ENCODE data around the gene CCDC180. TPM values are rescaled to one million over a fixed set of nuclear protein-coding genes. Genes with fewer than 3 reads are reported as not detected.

Gene CCDC180
- total RNA-seq, 1 experiment from 2014 or later, result 5.9 TPM

GRCh38 chr9:97310896-97311295 is 3.4 kb downstream of the CCDC180 start:
- Histone ChIP-seq H3K36me3 (ENCODE audit: control insufficient read depth, insufficient read depth, low read length) (no peaks in the 10 kb centered on the region; the same call in 1 of the 2 replicates), H3K27me3 (replicated peaks; ENCODE audit: control insufficient read depth, insufficient read depth, low read length) (no peaks in the 10 kb centered on the region), H3K4me1 (peaks cover 7% of the 10 kb centered on the region; the same call in 1 of the 2 replicates), H3K9me3 (no peaks in the 10 kb centered on the region), H3K4me3 (ENCODE audit: low read depth, low read length) (no peak overlapping the region)
- no peak overlapping the region for H3K4me3 Mint-ChIP-seq (ENCODE audit: unreplicated experiment)
- BruUV-seq (replicated peaks), result no TSS peak
- no peaks in the 10 kb centered on the region for H3K4me1 Mint-ChIP-seq (ENCODE audit: low read depth, unreplicated experiment)
- ChIA-PET CTCF (no interaction called here), POLR2A (no interaction called here)
- TF ChIP-seq CTCF (IDR thresholded peaks at IDR 0.05; ENCODE audit: insufficient read depth in 1 of 2, low read depth in 1 of 2, low read length in 1 of 2, severe bottlenecking in 1 of 2, unreplicated experiment in 1 of 2), result no peak
- no peaks in the 10 kb centered on the region for H3K9me3 Mint-ChIP-seq (ENCODE audit: unreplicated experiment)
- no peaks in the 10 kb centered on the region for H3K27me3 Mint-ChIP-seq (ENCODE audit: insufficient read depth, unreplicated experiment)
- no peak overlapping the region for H3K27ac Mint-ChIP-seq (ENCODE audit: unreplicated experiment)
- H3K36me3 Mint-ChIP-seq (ENCODE audit: insufficient read depth, unreplicated experiment), result no peaks in the 10 kb centered on the region
- intact Hi-C loops (cut with micrococcal nuclease; ENCODE audit: unreplicated experiment), result no loop called here
- DNase-seq, result no peak

DNA sequence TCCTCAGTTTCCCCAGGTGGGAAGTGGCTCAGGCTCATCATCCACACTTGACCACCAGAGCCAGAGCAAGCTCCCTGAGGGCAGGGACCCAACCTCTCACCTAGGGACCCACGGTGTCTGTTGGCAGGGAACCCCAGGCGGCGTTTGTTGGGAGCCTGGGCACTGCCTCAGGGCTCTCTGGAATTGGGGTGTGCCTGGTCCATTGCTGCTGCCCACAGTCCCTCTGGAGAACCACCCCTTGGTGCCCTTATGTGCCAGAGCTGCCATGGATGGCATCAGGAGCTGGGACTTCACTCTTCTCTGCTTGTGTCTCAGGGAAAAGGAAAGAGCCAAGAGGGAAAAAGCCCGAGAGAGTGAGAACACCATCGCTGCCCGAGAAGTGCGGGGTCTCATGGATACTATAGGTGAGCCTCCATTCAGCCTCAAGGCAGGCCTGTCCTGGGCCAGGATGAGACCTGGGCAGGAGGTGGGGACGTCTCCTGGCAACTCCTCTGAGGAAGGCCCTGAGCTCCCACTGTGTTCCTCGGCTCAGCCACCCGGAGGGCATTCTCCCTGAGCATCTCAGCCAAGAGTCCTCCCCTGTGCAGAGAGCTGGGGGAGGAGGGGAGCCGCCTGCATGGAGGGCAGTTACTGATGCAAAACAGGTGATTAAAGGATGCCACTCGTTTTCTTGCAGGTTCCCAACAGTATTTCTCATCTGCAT is 4.5 kb downstream of the CCDC180 start:
- no peaks in the 10 kb centered on the region for H3K36me3 Mint-ChIP-seq (ENCODE audit: insufficient read depth, unreplicated experiment)
- TF ChIP-seq CTCF (IDR thresholded peaks at IDR 0.05; ENCODE audit: insufficient read depth in 1 of 2, low read depth in 1 of 2, low read length in 1 of 2, severe bottlenecking in 1 of 2, unreplicated experiment in 1 of 2), result no peak
- no TSS peak for BruUV-seq (replicated peaks)
- no peak overlapping the region for H3K4me3 ChIP-seq (ENCODE audit: low read depth, low read length)
- DNase-seq, result no peak
- intact Hi-C loops (cut with micrococcal nuclease; ENCODE audit: unreplicated experiment), result no loop called here
- H3K27me3 ChIP-seq (replicated peaks; ENCODE audit: control insufficient read depth, insufficient read depth, low read length), result no peaks in the 10 kb centered on the region
- no peaks in the 10 kb centered on the region for H3K27me3 Mint-ChIP-seq (ENCODE audit: insufficient read depth, unreplicated experiment)
- no peaks in the 10 kb centered on the region for H3K4me1 Mint-ChIP-seq (ENCODE audit: low read depth, unreplicated experiment)
- peaks cover 7% of the 10 kb centered on the region; the same call in 1 of the 2 replicates for H3K4me1 ChIP-seq
- CTCF ChIA-PET, result no interaction called here
- no peak overlapping the region for H3K27ac Mint-ChIP-seq (ENCODE audit: unreplicated experiment)
- POLR2A ChIA-PET, result no interaction called here
- no peaks in the 10 kb centered on the region for H3K9me3 ChIP-seq
- H3K36me3 ChIP-seq (ENCODE audit: control insufficient read depth, insufficient read depth, low read length), result no peaks in the 10 kb centered on the region; the same call in 1 of the 2 replicates
- H3K9me3 Mint-ChIP-seq (ENCODE audit: unreplicated experiment), result no peaks in the 10 kb centered on the region
- H3K4me3 Mint-ChIP-seq (ENCODE audit: unreplicated experiment), result no peak overlapping the region

DNA sequence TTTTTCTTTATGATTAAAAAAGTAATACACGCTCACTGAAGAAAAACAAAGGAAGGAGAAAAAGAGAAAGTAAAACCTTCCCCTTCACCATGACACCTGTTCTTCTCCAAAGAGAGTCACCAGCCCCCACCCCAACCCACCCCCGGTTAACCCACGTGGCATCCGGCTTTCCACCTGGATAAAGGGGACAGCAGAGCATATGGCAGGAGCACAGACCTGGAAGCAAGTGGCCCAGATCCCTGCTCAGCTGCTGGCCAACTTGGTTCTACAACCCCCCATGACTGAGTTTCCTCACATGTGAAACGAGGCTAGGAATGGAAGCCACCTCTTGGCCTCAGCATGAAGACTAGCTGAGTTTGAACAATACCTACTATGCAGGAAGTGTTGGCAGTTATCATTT is 5.1 kb downstream of the CCDC180 start:
- intact Hi-C loops (cut with micrococcal nuclease; ENCODE audit: unreplicated experiment), result no loop called here
- POLR2A ChIA-PET, result no interaction called here
- CTCF ChIA-PET, result no interaction called here
- no peak overlapping the region for H3K4me3 ChIP-seq (ENCODE audit: low read depth, low read length)
- H3K36me3 ChIP-seq (ENCODE audit: control insufficient read depth, insufficient read depth, low read length), result no peaks in the 10 kb centered on the region; the same call in 1 of the 2 replicates
- no peaks in the 10 kb centered on the region for H3K36me3 Mint-ChIP-seq (ENCODE audit: insufficient read depth, unreplicated experiment)
- TF ChIP-seq CTCF (IDR thresholded peaks at IDR 0.05; ENCODE audit: insufficient read depth in 1 of 2, low read depth in 1 of 2, low read length in 1 of 2, severe bottlenecking in 1 of 2, unreplicated experiment in 1 of 2), result no peak
- H3K27ac Mint-ChIP-seq (ENCODE audit: unreplicated experiment), result no peak overlapping the region
- peaks cover 7% of the 10 kb centered on the region; the same call in 1 of the 2 replicates for H3K4me1 ChIP-seq
- no peaks in the 10 kb centered on the region for H3K9me3 ChIP-seq
- no peaks in the 10 kb centered on the region for H3K9me3 Mint-ChIP-seq (ENCODE audit: unreplicated experiment)
- H3K4me3 Mint-ChIP-seq (ENCODE audit: unreplicated experiment), result no peak overlapping the region
- DNase-seq, result no peak
- no peaks in the 10 kb centered on the region for H3K27me3 Mint-ChIP-seq (ENCODE audit: insufficient read depth, unreplicated experiment)
- H3K4me1 Mint-ChIP-seq (ENCODE audit: low read depth, unreplicated experiment), result no peaks in the 10 kb centered on the region
- BruUV-seq (replicated peaks), result no TSS peak
- no peaks in the 10 kb centered on the region for H3K27me3 ChIP-seq (replicated peaks; ENCODE audit: control insufficient read depth, insufficient read depth, low read length)
